ENCODE measurements around the gene CAP2.

CAP2 gene, protein sequence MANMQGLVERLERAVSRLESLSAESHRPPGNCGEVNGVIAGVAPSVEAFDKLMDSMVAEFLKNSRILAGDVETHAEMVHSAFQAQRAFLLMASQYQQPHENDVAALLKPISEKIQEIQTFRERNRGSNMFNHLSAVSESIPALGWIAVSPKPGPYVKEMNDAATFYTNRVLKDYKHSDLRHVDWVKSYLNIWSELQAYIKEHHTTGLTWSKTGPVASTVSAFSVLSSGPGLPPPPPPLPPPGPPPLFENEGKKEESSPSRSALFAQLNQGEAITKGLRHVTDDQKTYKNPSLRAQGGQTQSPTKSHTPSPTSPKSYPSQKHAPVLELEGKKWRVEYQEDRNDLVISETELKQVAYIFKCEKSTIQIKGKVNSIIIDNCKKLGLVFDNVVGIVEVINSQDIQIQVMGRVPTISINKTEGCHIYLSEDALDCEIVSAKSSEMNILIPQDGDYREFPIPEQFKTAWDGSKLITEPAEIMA

DNA sequence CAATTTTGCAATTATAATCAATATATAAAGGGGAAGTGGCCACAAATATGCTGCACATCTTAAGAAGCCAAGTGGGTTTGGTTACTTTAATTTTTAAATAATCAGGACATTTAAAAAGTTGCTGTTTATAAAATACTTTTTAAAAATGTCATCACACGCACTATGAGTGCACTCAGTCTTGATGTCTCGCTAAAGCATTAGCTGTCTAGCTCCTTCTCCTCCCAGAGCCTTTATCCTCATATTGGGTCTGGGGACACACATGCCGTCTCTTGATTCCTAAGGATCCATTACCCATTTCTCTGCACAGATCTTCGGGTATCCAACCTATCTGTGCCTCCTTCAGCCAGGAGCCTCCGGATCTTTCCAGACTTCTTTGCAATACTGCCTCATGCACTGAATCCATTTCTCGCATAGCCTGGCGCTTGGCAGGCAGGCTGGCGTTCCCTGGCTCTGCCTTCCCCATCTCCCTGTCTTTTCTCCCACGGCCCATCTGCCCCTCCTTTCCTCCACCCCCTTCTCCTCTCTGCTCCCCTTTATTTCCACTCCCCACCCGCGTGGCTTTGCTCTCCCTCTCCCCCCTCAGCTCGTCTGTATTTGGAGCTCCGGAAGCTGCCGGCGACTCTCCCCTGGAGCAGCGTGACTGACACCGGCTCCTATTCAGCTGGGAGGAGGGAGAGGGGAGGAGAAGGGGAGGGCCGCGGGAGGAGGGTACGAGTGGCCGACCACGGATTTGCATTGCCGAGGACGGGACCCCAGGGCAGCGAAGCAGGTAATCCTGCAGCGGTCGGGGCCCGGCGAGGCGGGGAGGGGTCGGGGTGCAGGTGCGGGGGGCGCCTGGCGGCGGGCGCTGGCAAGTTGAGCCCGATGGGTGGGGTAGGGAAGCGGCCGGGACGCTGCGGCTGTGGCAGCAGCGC is at the start of gene CAP2:
Gene CAP2, plus strand, starts transcription at position 618 of the 914 bp plus-strand sequence. CDS start 27,961 bp downstream, outside the sequence.
- in situ Hi-C loops (cut with MboI; ENCODE audit: low sequenced_read_pairs): no loop called here

DNA sequence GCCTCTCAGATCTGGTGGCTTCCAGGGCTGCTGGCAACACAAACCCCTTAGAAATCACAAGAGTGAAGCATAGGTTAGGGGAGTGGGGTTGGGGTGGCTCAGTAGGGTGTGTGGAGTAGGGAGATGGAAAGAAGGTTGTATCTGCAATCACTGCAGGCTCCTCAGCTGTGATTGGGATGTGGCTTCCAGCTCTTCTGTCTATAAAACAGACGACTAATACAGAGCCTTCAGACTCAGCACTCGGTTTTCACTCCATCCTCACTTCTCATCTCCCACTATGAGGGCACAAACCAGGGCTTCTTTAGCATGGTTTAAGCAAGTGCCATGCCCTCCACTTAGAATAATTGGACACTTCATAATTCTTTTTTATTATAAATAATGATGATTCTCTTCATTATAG is 46.4 kb upstream of the CAP2 start:
- in situ Hi-C loops (cut with MboI; ENCODE audit: low sequenced_read_pairs): no loop called here

DNA sequence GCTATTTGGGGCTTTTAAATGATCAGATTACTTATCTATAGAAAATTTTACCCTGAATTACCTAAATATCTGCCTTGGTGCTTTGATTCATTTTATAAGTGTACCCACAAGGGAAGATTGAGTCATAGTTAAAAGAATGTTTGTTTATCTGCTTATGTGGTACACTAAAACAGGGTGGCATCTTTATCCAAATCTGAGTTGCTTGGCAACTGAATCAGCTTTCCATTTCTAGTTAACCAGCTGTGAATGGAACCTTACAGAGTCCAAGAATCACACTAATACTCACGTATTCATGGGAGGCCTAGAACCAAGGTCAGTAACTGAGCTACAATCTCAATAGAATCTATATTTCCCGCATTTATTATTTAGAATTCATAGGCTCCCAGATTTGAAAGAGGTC is 44.0 kb upstream of the CAP2 start:
- in situ Hi-C loops (cut with MboI; ENCODE audit: low sequenced_read_pairs): no loop called here

DNA sequence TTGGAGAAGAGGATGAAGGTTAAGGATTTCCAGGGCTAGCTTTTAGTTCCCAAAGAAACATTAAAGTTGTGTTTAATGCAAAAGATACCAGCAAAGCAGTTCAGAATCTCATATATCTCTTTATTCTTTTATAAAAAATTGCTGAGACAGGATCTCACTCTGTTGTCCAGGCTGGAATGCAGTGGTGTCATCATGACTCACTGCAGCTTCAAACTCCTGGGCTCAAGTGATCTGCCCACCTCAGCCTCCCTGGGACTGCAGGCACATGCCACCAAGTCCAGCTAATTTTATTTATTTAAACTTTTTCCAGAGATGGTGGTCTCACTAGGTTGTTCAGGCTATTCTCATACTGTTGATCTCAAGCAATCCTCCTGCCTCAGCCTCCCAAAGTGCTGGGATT is 41.1 kb upstream of the CAP2 start:
- in situ Hi-C loops (cut with MboI; ENCODE audit: low sequenced_read_pairs): no loop called here

DNA sequence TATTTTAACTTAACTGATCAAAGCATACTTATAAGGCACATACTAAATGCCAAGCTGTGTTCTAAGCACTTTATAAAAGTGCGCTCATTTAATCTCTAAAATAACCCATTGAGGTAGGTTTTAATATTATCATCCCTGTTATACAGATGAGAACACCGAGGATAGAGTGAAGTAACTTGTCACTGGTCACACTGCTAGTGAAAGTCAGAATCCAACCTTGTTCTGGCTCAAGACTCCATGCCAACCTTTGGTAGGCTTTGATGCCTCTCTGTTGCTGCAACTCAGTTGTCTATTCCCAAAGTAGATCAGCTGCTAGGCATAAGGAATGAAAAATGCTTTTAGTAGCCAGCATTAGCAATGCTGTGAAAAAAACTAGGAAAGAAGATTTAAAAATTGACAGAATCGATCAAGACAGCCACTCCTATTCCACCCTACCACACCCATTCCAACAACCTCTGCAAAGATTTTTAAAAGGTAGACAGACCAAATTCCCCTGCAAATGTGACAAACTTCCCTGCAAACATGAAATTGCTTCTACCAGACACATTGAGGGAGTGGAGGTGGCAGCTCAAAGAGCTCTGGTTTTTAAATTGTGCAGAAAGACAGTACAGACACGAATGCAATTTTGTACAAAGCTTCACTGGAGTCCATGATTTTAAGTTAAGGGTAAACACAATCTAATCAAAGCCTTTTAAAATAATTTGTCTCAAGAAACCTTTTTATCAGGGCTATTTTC is 39.8 kb upstream of the CAP2 start:
- in situ Hi-C loops (cut with MboI; ENCODE audit: low sequenced_read_pairs): no loop called here

DNA sequence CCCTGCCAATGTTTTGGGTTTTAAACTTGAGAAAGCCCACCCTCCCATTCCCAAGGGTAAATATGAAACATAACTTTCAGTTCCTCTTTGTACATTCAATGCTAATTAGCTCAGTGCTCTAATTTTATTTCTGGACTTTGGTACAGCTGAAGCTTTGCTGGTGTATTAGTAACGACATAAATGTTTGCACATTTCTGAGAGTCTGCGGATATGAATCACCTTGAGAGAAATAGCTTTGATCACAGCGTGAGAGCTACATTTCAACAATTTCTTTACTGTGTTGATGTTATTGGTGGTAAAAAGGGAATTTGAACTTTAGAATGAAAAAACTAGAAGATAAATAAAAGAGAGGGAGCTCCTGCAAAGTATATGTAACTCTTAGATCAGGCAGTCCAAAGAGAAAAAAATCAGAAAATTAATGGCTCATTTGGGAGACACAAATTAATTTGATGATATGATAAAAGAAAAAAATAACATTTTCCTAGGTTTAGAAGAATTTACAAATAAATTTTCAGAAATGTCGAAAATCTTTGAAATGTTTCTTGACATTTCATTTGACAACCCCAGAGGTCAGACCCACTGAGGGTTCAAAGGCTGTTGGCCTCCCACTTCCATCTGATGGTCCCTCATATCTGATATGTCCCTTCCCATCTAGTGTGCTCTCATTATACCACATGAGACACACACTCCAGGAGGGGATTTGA is 38.5 kb upstream of the CAP2 start:
- in situ Hi-C loops (cut with MboI; ENCODE audit: low sequenced_read_pairs): no loop called here

DNA sequence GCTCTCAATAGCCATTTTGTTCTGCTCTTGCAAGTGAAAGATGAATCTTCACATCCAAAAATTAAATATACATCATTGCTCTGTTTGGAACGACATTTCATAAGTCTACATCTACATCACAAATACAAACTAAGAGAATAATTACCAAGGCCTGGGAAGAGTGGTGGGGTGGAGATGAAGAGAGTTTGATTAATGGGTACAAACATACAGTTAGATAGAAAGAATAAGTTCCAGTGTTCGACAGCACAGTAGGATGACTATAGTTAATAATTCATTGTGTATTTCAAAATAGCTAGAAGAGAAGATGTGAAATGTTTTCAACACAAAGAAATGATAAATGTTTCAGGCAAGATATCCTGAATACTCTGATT is 38.0 kb upstream of the CAP2 start:
- in situ Hi-C loops (cut with MboI; ENCODE audit: low sequenced_read_pairs): no loop called here

DNA sequence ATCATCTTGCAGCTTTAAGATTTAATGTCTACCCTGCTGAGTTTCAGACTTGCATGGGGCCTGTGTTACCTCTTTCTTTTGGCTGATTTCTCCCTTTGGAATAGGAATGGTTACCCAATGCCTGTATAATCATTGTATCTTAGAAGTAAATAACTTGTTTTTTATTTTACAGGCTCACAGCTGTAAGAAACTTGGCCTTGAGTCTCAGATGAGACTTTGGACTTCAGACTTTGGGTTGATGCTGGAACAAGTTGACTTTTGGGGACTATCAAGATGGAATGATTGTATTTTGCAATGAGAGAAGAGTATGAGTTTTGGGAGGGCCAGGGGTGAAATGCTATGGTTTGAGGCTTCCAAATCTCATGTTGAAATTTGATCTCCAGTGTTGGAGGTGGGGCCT is 34.9 kb upstream of the CAP2 start:
- in situ Hi-C loops (cut with MboI; ENCODE audit: low sequenced_read_pairs): no loop called here

DNA sequence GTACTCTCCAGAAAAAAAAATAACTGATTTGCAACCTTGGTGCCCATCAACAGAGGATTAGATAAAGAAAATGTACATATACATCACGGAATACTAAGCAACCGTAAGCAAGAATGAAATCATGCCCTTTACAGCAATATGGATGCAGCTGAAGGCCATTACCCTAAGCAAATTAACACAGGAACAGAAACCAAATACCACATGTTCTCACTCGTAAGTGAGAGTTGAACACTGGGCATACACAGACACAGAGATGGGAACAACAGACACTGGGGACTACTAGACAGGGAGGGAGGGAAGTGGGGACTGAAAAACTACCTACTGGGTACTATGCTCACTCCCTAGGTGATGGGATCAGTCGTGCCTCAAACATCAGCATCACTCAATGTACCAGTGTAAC is 32.8 kb upstream of the CAP2 start:
- in situ Hi-C loops (cut with MboI; ENCODE audit: low sequenced_read_pairs): no loop called here

DNA sequence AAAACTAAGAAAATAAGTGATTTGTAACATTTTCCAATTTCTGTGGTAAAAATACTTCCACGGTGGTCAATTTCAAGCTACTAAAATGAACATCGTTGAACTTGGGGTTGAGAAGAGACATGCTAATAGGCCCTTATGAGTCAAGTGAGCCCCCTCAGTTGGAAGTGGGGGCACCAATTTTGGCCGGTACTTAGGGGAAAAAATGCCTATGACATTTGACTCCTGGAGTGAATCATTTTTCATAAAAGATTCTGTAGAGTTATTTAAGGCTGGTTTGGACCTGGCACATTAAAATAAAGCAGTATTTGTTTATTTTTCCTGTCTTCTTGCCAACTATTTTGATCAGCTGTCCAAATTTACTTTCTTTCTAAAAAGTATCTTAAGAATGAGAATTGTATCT is 32.4 kb upstream of the CAP2 start:
- in situ Hi-C loops (cut with MboI; ENCODE audit: low sequenced_read_pairs): no loop called here

DNA sequence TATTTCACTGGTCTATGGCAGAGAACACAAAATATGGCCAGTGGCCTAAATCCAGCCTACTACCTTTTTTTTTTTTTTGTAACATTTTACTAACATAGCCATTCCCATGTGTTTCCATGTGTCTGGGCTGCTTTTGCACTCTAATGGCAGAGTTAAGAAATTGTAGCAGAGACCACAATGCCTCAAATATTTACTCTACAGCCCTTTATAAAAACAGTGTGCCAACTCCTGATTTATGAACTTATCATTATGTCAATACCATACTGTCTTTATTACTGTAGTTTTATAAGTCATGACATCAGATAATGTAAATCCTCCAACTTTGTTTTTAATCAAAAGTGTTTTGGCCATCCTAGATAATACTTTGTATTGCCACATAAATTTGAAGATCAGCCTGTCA is 27.4 kb upstream of the CAP2 start:
- in situ Hi-C loops (cut with MboI; ENCODE audit: low sequenced_read_pairs): no loop called here

DNA sequence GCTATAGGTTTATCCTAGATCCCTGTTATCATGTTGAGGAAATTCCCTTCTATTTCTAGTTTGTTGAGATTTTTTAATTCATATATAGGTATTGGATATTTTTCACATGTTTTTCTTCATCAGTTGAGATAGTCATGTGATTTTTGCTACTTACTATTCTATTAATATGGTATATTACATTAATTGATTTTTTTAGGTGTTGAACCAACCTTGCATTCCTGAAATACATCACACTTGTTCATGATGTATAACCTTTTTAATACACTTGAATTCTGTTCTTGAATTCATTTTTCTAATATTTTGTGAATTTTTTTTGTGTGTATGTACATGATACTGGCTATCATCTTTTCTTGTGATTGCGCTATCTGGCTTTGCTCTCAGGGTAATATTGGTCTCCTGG is 25.5 kb upstream of the CAP2 start:
- in situ Hi-C loops (cut with MboI; ENCODE audit: low sequenced_read_pairs): no loop called here

DNA sequence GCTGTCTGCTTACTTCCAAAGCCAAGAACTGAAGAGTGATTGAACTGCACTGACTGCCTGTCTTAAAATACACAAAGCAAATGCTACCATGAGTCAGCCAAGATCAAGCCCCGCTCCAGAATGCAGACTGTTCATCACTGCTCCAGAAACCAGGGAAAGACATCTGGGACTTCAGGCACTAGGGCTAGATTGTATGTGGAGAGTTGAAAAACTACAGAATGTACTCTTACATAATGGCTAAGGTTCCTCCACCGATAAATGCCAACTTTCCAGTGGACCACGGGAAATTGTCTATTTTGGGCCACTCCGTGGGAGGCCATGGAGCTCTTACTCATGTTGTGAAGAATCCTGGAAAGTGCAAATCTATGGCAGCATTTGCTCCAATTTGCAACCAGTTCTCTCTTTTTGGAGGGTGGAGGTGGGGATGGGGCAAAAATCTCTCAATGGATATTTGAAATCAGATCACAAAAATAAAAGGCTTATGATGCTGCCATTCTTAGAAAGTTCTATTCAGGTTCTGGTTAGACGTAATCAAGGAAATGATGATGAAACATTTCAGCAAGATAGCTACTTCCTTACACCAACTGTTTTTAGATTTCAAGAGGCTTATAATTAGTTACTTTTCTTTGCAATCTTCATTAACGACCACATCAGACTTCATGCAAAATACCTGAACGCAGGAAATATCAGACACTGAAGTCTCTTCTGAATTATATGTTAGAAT is 11.8 kb upstream of the CAP2 start:
- in situ Hi-C loops (cut with MboI; ENCODE audit: low sequenced_read_pairs): no loop called here

DNA sequence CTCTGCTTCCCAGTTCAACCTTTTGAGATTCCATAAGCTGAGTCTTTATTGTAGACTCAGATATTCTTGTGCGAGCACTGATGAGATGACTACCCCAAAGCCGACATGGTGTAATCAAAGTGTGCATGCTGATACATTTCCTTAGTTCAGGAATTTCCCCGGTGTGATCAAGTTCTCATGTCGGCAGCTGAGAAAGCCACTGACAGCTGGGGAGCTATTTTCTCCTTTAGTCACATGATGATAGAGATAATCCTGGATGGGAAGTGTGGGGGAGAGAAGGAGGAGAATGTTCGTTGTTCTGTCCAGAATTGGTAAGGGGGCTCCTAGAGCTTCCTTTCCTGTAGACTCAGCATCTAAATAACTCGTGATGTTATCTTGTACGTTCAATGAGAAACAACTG is 7.7 kb upstream of the CAP2 start:
- in situ Hi-C loops (cut with MboI; ENCODE audit: low sequenced_read_pairs): no loop called here

DNA sequence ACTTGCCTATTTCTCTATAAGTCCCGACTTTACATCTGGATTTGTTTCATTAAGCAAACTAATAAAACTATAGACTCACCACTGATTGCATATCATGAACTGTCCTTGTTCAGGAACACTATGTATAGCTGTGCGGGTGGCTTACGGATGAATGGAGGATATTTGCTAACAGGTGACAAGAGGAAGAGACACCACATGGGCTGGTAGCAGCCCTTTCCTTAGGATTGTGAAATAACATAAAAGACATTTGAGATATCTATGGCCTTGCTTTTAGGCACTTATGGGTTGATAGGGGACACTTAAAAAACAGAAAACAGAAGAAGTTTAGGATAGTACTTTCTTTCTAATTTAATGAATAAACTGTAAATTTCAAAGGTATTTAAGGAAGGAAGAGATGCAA is 5.0 kb upstream of the CAP2 start:
- in situ Hi-C loops (cut with MboI; ENCODE audit: low sequenced_read_pairs): no loop called here

DNA sequence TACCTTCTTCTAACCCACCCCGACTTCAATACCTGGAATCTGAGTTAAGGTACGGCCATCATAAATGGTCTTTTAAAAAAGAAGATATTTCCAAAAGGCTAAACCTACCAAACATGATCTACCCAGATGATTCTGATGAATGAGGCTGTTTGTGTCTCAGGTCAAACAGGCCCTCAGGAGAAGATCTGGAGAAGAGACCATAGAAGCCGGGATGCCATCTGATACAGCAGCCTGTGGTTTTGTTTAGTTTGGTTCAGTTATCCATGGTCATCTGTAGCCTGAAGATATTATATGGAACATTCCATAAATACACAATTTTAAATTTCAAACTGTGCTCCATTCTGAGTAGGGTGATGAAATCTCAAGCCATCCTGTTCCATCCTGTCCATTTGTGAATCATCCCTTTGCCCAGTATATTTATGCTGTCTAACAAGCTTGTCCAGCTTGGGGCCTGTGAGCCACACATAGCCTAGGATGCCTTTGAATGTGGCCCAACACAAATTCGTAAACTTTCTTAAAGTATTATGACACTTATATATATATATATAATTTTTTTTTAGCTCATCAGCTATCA is 4.0 kb upstream of the CAP2 start:
- in situ Hi-C loops (cut with MboI; ENCODE audit: low sequenced_read_pairs): no loop called here

DNA sequence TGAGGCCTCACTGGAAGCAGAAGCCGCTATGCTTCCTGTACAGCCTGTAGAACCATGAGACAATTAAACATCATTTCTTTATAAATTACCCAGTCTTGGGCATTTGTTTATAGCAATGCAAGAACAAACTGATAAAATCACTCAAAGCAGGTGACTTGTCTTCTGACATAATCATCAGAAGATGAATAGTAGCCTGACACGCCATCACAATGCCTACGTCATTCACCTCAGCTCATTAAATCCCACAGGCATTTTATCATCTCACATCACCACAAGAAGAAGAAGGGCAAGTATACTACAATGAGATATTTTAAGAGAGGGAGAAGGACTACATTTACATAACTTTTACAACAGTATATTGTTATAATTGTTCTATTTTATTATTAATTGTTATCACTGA is 3.1 kb upstream of the CAP2 start:
- in situ Hi-C loops (cut with MboI; ENCODE audit: low sequenced_read_pairs): no loop called here

DNA sequence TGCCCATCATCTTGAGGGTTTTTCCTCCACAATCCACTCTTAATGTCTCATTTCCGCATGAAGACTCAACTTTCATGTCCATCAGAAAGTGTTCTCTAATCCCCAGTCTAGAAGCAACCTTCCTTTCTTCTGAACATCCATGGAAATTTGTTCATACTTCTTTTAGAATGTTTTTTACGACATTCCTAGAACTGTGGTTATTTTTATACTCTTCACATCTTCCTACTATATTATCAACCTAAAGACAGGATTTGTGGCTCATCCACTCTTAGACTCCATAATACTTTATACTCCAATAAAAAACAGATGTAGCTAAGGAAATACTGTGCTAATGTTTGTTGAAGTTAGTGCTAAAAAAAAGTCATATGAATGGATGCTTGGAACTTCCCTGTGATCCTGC is 1.4 kb upstream of the CAP2 start:
- in situ Hi-C loops (cut with MboI; ENCODE audit: low sequenced_read_pairs): no loop called here

DNA sequence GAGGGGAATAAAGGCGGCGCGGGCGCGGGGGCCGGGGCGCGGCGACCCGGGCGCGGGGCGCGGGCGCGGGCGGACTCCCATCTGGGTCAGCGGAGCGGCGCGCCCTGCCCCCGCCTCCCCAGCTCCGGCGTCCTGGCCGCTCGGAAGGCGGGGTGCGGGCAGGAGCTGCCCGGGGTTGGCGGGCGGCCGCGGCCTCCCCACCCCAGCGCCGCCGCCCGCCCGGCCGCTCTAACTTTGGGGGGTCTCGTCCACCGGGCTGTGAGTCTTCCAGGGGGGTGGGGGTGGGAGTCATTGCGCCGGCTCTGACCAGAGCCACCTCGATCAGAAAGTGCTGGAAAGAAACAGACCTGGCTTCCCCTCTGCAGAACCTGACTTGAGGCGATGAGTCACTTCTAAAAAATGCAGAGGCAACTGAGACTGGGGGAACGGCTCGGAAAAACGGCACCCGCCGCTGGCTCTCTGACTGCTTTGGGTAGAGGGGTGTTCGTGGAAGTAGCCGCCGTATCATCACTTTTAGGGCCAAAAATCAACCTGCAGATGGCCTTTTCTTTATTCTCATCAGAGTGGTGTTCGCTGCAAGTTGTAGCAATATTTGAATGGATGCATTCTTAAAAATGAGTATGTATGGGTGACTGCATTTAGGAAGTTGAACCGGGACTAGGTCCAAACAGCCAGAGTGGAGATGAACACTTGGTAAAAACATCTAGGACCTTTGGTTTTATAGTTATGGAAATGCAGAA is 667 bp downstream of the CAP2 start:
- in situ Hi-C loops (cut with MboI; ENCODE audit: low sequenced_read_pairs): no loop called here
